Effector memory CD8-positive, alpha-beta T cell (primary cell): ENCODE results near the gene PDCD2L.
A peak's percentile ranks its signal among the peaks of the same experiment; 100 is the strongest.
"Not testable (repeated sequence)": the region's sequence is repeated elsewhere in the genome, so short reads cannot be mapped to it uniquely, and the experiment has no call there.

Experiments
- ATAC-seq: fragments of 150-1000 bp; cut with Tn5 transposase; replicated peaks from 2 replicates; pipeline ENCODE4 v1.10.0; 2021; ENCODE audit warnings: mild to moderate bottlenecking, moderate library complexity
- DNase-seq, 3 experiments: peaks; one replicate each; pipeline ENCODE4 v3.0.0; 2021
- H3K27ac Mint-ChIP-seq, 2 donors: one replicate each; pipeline ENCODE4 v1.8.0; 2022; ENCODE audit warnings: mild to moderate bottlenecking in 2 of 2, mixed read lengths in 2 of 2, moderate library complexity in 2 of 2
- H3K27me3 Mint-ChIP-seq, 2 donors: one replicate each; pipeline ENCODE4 v1.8.0; 2022; ENCODE audit warnings: mixed read lengths in 2 of 2
- H3K36me3 Mint-ChIP-seq: one replicate; pipeline ENCODE4 v1.8.0; 2022; ENCODE audit warnings: mild to moderate bottlenecking, moderate library complexity, mixed read lengths; ENCODE audit not compliant: insufficient read depth
- H3K4me1 Mint-ChIP-seq, 2 donors: one replicate each; pipeline ENCODE4 v1.8.0; 2022; ENCODE audit warnings: low read depth in 2 of 2, mixed read lengths in 2 of 2
- H3K4me3 Mint-ChIP-seq, 2 donors: one replicate each; pipeline ENCODE4 v1.8.0; 2022; ENCODE audit warnings: mild to moderate bottlenecking in 2 of 2, mixed read lengths in 2 of 2, moderate library complexity in 2 of 2
- H3K9me3 Mint-ChIP-seq, 2 donors: one replicate each; pipeline ENCODE4 v1.8.0; 2022; ENCODE audit warnings: mixed read lengths in 2 of 2

Gene PDCD2L

GRCh38 chr19:34365463-34366401, 38.5 kb upstream of the PDCD2L start:
- H3K27me3 Mint-ChIP-seq, result no peaks in the 10 kb centered on the region
- H3K4me3 Mint-ChIP-seq, result peak overlapping the region; percentile 98 to 99
- no peaks in the 10 kb centered on the region for H3K9me3 Mint-ChIP-seq
- H3K27ac Mint-ChIP-seq, result peak overlapping the region; percentile 87 to 94
- DNase-seq (no peak), ATAC-seq (no peak)
- peaks cover 32 to 34% of the 10 kb centered on the region in 2 donors for H3K4me1 Mint-ChIP-seq
- H3K36me3 Mint-ChIP-seq, result peaks cover 34% of the 10 kb centered on the region

- peaks cover 42% of the 10 kb centered on the region for H3K36me3 Mint-ChIP-seq
- H3K4me3 Mint-ChIP-seq, result peak overlapping the region; percentile 98 to 99
- no peaks in the 10 kb centered on the region for H3K9me3 Mint-ChIP-seq
- peak; percentile 16 to 24 (median 24) for DNase-seq
- no peaks in the 10 kb centered on the region for H3K27me3 Mint-ChIP-seq
- H3K27ac Mint-ChIP-seq, result peak overlapping the region; percentile 87 to 94
- peaks cover 32 to 42% of the 10 kb centered on the region in 2 donors for H3K4me1 Mint-ChIP-seq
- ATAC-seq, result peak; percentile 58
Measured at GRCh38 chr19:34366738-34367623, 37.2 kb upstream of the PDCD2L start.

GRCh38 chr19:34367624-34367957, 36.6 kb upstream of the PDCD2L start:
- H3K27me3 Mint-ChIP-seq, result no peaks in the 10 kb centered on the region
- DNase-seq (no peak), ATAC-seq (no peak)
- H3K4me3 Mint-ChIP-seq, result no peak overlapping the region
- H3K36me3 Mint-ChIP-seq, result peaks cover 44% of the 10 kb centered on the region
- no peaks in the 10 kb centered on the region for H3K9me3 Mint-ChIP-seq
- peak overlapping the region; percentile 60 to 87 for H3K27ac Mint-ChIP-seq
- peaks cover 32 to 42% of the 10 kb centered on the region in 2 donors for H3K4me1 Mint-ChIP-seq

- Mint-ChIP-seq H3K27ac (no peak overlapping the region), H3K4me3 (peak overlapping the region in 1 of 2 donors; percentile 26), H3K4me1 (peaks cover 32 to 42% of the 10 kb centered on the region in 2 donors)
Measured at GRCh38 chr19:34368338-34368737, 35.9 kb upstream of the PDCD2L start.

GRCh38 chr19:34369166-34369565, 35.0 kb upstream of the PDCD2L start:
- H3K9me3 Mint-ChIP-seq, H3K4me3 Mint-ChIP-seq, ATAC-seq, DNase-seq, H3K27me3 Mint-ChIP-seq: not testable (repeated sequence)
- H3K4me1 Mint-ChIP-seq, result peaks cover 35 to 43% of the 10 kb centered on the region in 2 donors
- H3K27ac Mint-ChIP-seq, result peak overlapping the region in 1 of 2 donors; percentile 49
- peaks cover 59% of the 10 kb centered on the region for H3K36me3 Mint-ChIP-seq

More at GRCh38 chr19:34368338-34368737, 35.9 kb upstream of the PDCD2L start:
- DNase-seq (no peak), ATAC-seq (no peak)
- H3K9me3 Mint-ChIP-seq, result no peaks in the 10 kb centered on the region
- H3K36me3 Mint-ChIP-seq, result peaks cover 51% of the 10 kb centered on the region
- no peaks in the 10 kb centered on the region for H3K27me3 Mint-ChIP-seq

GRCh38 chr19:34370117-34370516, 34.1 kb upstream of the PDCD2L start:
- Mint-ChIP-seq H3K9me3 (no peaks in the 10 kb centered on the region), H3K27me3 (no peaks in the 10 kb centered on the region), H3K36me3 (peaks cover 69% of the 10 kb centered on the region), H3K4me3 (no peak overlapping the region), H3K27ac (no peak overlapping the region), H3K4me1 (peaks cover 32 to 44% of the 10 kb centered on the region in 2 donors)
- no peak for ATAC-seq
- no peak for DNase-seq

- Mint-ChIP-seq H3K4me1 (peaks cover 25 to 38% of the 10 kb centered on the region in 2 donors), H3K36me3 (peaks cover 78% of the 10 kb centered on the region), H3K4me3 (no peak overlapping the region), H3K27ac (peak overlapping the region; percentile 24 to 49), H3K9me3 (no peaks in the 10 kb centered on the region), H3K27me3 (no peaks in the 10 kb centered on the region)
- ATAC-seq (no peak), DNase-seq (no peak)
Measured at GRCh38 chr19:34370983-34371382, 33.2 kb upstream of the PDCD2L start.

- ATAC-seq (no peak), DNase-seq (no peak)
- Mint-ChIP-seq H3K9me3 (no peaks in the 10 kb centered on the region), H3K27me3 (no peaks in the 10 kb centered on the region), H3K4me3 (no peak overlapping the region), H3K27ac (peak overlapping the region; percentile 41 to 77), H3K36me3 (peaks cover 87% of the 10 kb centered on the region), H3K4me1 (peaks cover 6 to 19% of the 10 kb centered on the region in 2 donors)
Measured at GRCh38 chr19:34373601-34374288, 30.5 kb upstream of the PDCD2L start.

GRCh38 chr19:34375598-34375997, 28.6 kb upstream of the PDCD2L start:
- Mint-ChIP-seq H3K4me1 (peaks cover 6 to 14% of the 10 kb centered on the region in 2 donors), H3K9me3 (no peaks in the 10 kb centered on the region), H3K4me3 (no peak overlapping the region), H3K36me3 (peaks cover 89% of the 10 kb centered on the region), H3K27me3 (no peaks in the 10 kb centered on the region), H3K27ac (peak overlapping the region in 1 of 2 donors; percentile 38)
- DNase-seq (no peak), ATAC-seq (no peak)

- H3K9me3 Mint-ChIP-seq, result no peaks in the 10 kb centered on the region
- H3K27me3 Mint-ChIP-seq, result no peaks in the 10 kb centered on the region
- peaks cover 14 to 20% of the 10 kb centered on the region in 2 donors for H3K4me1 Mint-ChIP-seq
- H3K36me3 Mint-ChIP-seq, result peaks cover 69% of the 10 kb centered on the region
- DNase-seq (no peak), ATAC-seq (no peak)
- H3K27ac Mint-ChIP-seq, result no peak overlapping the region
- H3K4me3 Mint-ChIP-seq, result no peak overlapping the region
Measured at GRCh38 chr19:34380639-34381241, 23.5 kb upstream of the PDCD2L start.

- Mint-ChIP-seq H3K27me3 (no peaks in the 10 kb centered on the region), H3K9me3 (no peaks in the 10 kb centered on the region), H3K4me3 (no peak overlapping the region), H3K4me1 (peaks cover 22 to 23% of the 10 kb centered on the region in 2 donors), H3K36me3 (peaks cover 64% of the 10 kb centered on the region), H3K27ac (peak overlapping the region in 1 of 2 donors; percentile 32)
- ATAC-seq (no peak), DNase-seq (no peak)
Measured at GRCh38 chr19:34381399-34382251, 22.6 kb upstream of the PDCD2L start.

- peak overlapping the region; percentile 82 to 83 for H3K27ac Mint-ChIP-seq
- H3K4me3 Mint-ChIP-seq, result no peak overlapping the region
- no peak for DNase-seq
- no peak for ATAC-seq
- no peaks in the 10 kb centered on the region for H3K9me3 Mint-ChIP-seq
- peaks cover 55% of the 10 kb centered on the region for H3K36me3 Mint-ChIP-seq
- H3K27me3 Mint-ChIP-seq, result no peaks in the 10 kb centered on the region
- peaks cover 23 to 24% of the 10 kb centered on the region in 2 donors for H3K4me1 Mint-ChIP-seq
Measured at GRCh38 chr19:34382471-34382870, 21.7 kb upstream of the PDCD2L start.
